ENCODE measurements around the gene GANC.

Gene GANC

DNA sequence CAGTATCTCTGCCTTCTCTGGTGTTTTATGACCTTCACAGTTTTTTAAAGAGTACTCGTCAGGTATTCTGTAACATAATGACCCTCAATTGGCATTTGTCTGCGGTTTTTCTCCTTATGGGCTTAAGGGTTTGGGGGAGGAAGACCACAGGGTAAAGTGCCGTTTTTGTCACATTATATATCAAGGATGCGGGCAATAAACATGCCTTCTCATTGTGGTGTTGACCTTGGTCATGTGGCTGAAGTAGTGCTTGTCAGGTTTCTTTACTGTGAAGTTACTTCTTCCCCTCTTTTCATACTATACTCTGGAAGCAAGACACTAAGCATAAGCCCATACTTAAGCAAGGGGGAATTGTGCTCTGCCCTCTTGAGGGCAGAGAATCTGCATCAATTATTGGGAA, 102.9 kb downstream of the GANC start:
- DNase-seq (ENCODE audit: low read depth) = no peak
- TF ChIP-seq, protein P1, sequence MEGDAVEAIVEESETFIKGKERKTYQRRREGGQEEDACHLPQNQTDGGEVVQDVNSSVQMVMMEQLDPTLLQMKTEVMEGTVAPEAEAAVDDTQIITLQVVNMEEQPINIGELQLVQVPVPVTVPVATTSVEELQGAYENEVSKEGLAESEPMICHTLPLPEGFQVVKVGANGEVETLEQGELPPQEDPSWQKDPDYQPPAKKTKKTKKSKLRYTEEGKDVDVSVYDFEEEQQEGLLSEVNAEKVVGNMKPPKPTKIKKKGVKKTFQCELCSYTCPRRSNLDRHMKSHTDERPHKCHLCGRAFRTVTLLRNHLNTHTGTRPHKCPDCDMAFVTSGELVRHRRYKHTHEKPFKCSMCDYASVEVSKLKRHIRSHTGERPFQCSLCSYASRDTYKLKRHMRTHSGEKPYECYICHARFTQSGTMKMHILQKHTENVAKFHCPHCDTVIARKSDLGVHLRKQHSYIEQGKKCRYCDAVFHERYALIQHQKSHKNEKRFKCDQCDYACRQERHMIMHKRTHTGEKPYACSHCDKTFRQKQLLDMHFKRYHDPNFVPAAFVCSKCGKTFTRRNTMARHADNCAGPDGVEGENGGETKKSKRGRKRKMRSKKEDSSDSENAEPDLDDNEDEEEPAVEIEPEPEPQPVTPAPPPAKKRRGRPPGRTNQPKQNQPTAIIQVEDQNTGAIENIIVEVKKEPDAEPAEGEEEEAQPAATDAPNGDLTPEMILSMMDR (IDR thresholded peaks at IDR 0.05; ENCODE audit: control insufficient read depth, insufficient read depth, low read depth, low read length, missing control alignments) = no peak
- H3K4me3 ChIP-seq (ENCODE audit: control insufficient read depth, low read depth, low read length) = no peak overlapping the region

DNA sequence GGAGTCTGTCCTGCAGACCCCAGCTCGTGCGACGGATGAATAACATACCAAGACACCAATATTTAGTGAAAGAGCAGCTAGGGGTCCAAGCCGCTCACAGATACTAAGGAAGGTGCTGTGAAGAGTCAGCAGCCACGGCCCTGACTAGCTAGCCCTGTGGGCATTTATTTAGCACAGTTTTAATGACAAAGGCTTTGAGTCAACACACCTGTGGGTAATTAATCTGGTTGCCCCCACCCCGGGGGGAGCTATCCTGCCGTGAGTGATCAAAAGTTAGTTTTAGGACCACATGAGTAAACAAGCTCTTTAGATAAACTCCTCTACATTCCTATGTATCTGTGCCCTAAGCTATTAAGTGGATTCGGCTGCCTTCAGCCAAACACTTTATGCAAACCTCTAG, 105.0 kb downstream of the GANC start:
- no peak overlapping the region for H3K4me3 ChIP-seq (ENCODE audit: control insufficient read depth, low read depth, low read length)
- TF ChIP-seq, protein P1 (IDR thresholded peaks at IDR 0.05; ENCODE audit: control insufficient read depth, insufficient read depth, low read depth, low read length, missing control alignments) = no peak
- no peak for DNase-seq (ENCODE audit: low read depth)

GRCh38 chr15:42384597-42384996, 111.6 kb downstream of the GANC start:
- no peak overlapping the region for H3K4me3 ChIP-seq (ENCODE audit: control insufficient read depth, low read depth, low read length)
- TF ChIP-seq, protein P1 (IDR thresholded peaks at IDR 0.05; ENCODE audit: control insufficient read depth, insufficient read depth, low read depth, low read length, missing control alignments) = no peak
- no peak for DNase-seq (ENCODE audit: low read depth)

- no peak for DNase-seq (ENCODE audit: low read depth)
- TF ChIP-seq, protein P1 (IDR thresholded peaks at IDR 0.05; ENCODE audit: control insufficient read depth, insufficient read depth, low read depth, low read length, missing control alignments) = peak; percentile 83
- no peak overlapping the region for H3K4me3 ChIP-seq (ENCODE audit: control insufficient read depth, low read depth, low read length)
Observed at GRCh38 chr15:42385206-42385979, 112.4 kb downstream of the GANC start.

- H3K4me3 ChIP-seq (ENCODE audit: control insufficient read depth, low read depth, low read length) = no peak overlapping the region
- no peak for DNase-seq (ENCODE audit: low read depth)
- TF ChIP-seq, protein P1 (IDR thresholded peaks at IDR 0.05; ENCODE audit: control insufficient read depth, insufficient read depth, low read depth, low read length, missing control alignments) = no peak
Observed at GRCh38 chr15:42385980-42386700, 113.1 kb downstream of the GANC start.

GRCh38 chr15:42387603-42388002, 114.6 kb downstream of the GANC start:
- DNase-seq (ENCODE audit: low read depth) = no peak
- TF ChIP-seq, protein P1 (IDR thresholded peaks at IDR 0.05; ENCODE audit: control insufficient read depth, insufficient read depth, low read depth, low read length, missing control alignments) = no peak
- no peak overlapping the region for H3K4me3 ChIP-seq (ENCODE audit: control insufficient read depth, low read depth, low read length)

Data from AG09309 (cell line).